H1 (cell line): ENCODE results near the gene PEX6. TPM values are rescaled to one million over a fixed set of nuclear protein-coding genes. Genes with fewer than 3 reads are reported as not detected.

Source experiments
- CTCF ChIA-PET: fragments of 300-600 bp; sonication (Branson Sonifier 250); formaldehyde crosslinking; loops from one replicate; lab custom pipeline; 2021; ENCODE audit not compliant: partially characterized antibody; lab: Charles Lee
- POLR2A ChIA-PET: fragments of 300-600 bp; sonication (Branson Sonifier 250); formaldehyde crosslinking; loops from one replicate; lab custom pipeline; 2021; ENCODE audit warnings: inconsistent platforms; ENCODE audit not compliant: partially characterized antibody; lab: Charles Lee
- DNase-seq, 2 experiments: peaks; one replicate each; pipeline versions ENCODE4 v3.0.0 to v3.0.0-alpha.2; 2010 to 2022; ENCODE audit warnings: low spot score in 2 of 2, low read depth in 1 of 2, mixed read lengths in 1 of 2
- FAIRE-seq: peaks from 2 replicates; lab custom pipeline; 2011; peaks lifted over from hg19 to GRCh38; lab: Jason Lieb, UNC
- H2AFZ ChIP-seq: 2 replicates; pipeline ENCODE4 v1.8.1; 2012; ENCODE audit warnings: low read length, inconsistent platforms
- H2AK5ac ChIP-seq: 2 replicates; pipeline ENCODE4 v1.6.1; 2013; ENCODE audit warnings: low read depth, low read length
- H2BK120ac ChIP-seq: replicated peaks from 2 replicates; pipeline ENCODE3; 2013; ENCODE audit warnings: low read depth, low read length, inconsistent platforms
- H2BK12ac ChIP-seq: 2 replicates; pipeline ENCODE4 v1.6.1; 2013; ENCODE audit warnings: low read depth, low read length
- H2BK15ac ChIP-seq: 2 replicates; pipeline ENCODE4 v1.6.1; 2013; ENCODE audit warnings: low read length
- H2BK20ac ChIP-seq: 2 replicates; pipeline ENCODE4 v1.6.1; 2013; ENCODE audit warnings: low read length
- H2BK5ac ChIP-seq: 2 replicates; pipeline ENCODE4 v1.6.1; 2013; ENCODE audit warnings: low read depth, low read length
- H3K14ac ChIP-seq: 2 replicates; pipeline ENCODE4 v1.6.1; 2013; ENCODE audit warnings: inconsistent platforms; ENCODE audit not compliant: insufficient read length
- H3K18ac ChIP-seq: 2 replicates; pipeline ENCODE4 v1.6.1; 2013; ENCODE audit warnings: low read length; ENCODE audit errors: extremely low read depth
- H3K23ac ChIP-seq: 2 replicates; pipeline ENCODE4 v1.6.1; 2013; ENCODE audit warnings: inconsistent platforms; ENCODE audit not compliant: insufficient read length
- H3K23me2 ChIP-seq: 2 replicates; pipeline ENCODE4 v1.6.1; 2013; ENCODE audit warnings: low read depth, low read length
- H3K27ac ChIP-seq: 2 replicates; pipeline ENCODE4 v1.6.1; 2011; ENCODE audit warnings: low read depth, low read length, inconsistent platforms
- H3K27me3 ChIP-seq, 4 experiments: replicated peaks in 1 of 4; 1 replicate in 1 of 4; 2 replicates in 3 of 4; pipeline versions ENCODE4 v1.6.1 to v1.8.1; 2011 to 2013; ENCODE audit warnings: low read length in 3 of 4, mild to moderate bottlenecking in 3 of 4, inconsistent platforms in 2 of 4, mixed read lengths in 2 of 4, moderate library complexity in 1 of 4; ENCODE audit not compliant: control insufficient read depth in 3 of 4, insufficient read depth in 3 of 4; ENCODE audit errors: extremely low read depth in 1 of 4
- H3K36me3 ChIP-seq, 4 experiments: 2 replicates each; pipeline versions ENCODE4 v1.6.1 to v1.8.1; 2011 to 2013; ENCODE audit warnings: mild to moderate bottlenecking in 4 of 4, low read length in 3 of 4, moderate library complexity in 2 of 4, control low read depth in 1 of 4, inconsistent platforms in 1 of 4; ENCODE audit not compliant: insufficient read depth in 4 of 4, control insufficient read depth in 2 of 4
- H3K4ac ChIP-seq: replicated peaks from 2 replicates; pipeline ENCODE3; 2013; ENCODE audit warnings: low read length, low read depth, mixed read lengths, inconsistent platforms; ENCODE audit not compliant: insufficient read length
- H3K4me1 ChIP-seq, 4 experiments: replicated peaks in 1 of 4; 1 replicate in 1 of 4; 2 replicates in 3 of 4; pipeline versions ENCODE4 v1.6.1 to v1.8.1; 2011 to 2013; ENCODE audit warnings: low read length in 3 of 4, inconsistent platforms in 2 of 4, mixed read lengths in 1 of 4; ENCODE audit not compliant: insufficient read depth in 4 of 4, control insufficient read depth in 3 of 4
- H3K4me2 ChIP-seq, 2 experiments: 2 replicates each; pipeline versions ENCODE4 v1.6.1 to v1.8.1; 2011 to 2013; ENCODE audit warnings: low read depth in 2 of 2, low read length in 2 of 2, control low read depth in 1 of 2, inconsistent platforms in 1 of 2, mild to moderate bottlenecking in 1 of 2; ENCODE audit not compliant: insufficient read depth in 1 of 2
- H3K4me3 ChIP-seq, 4 experiments: fragments of 200-600, 300-600 bp in 1 of 4; sonication (generic), shearing (Covaris generic), sonication (Bioruptor Twin) in 1 of 4; 2 replicates each; pipeline versions ENCODE4 v1.5.1 to v1.8.1; 2011 to 2016; ENCODE audit warnings: low read length in 4 of 4, low read depth in 3 of 4, control low read depth in 2 of 4, inconsistent platforms in 2 of 4, mild to moderate bottlenecking in 2 of 4, mixed read lengths in 1 of 4, moderate library complexity in 1 of 4; ENCODE audit not compliant: insufficient read depth in 2 of 4; ENCODE audit errors: extremely low read depth in 1 of 4
- H3K56ac ChIP-seq: replicated peaks from 2 replicates; pipeline ENCODE3; 2013; ENCODE audit warnings: low read depth, mild to moderate bottlenecking, mixed read lengths, low read length, inconsistent platforms; ENCODE audit not compliant: insufficient read length
- H3K79me1 ChIP-seq: 2 replicates; pipeline ENCODE4 v1.6.1; 2013; ENCODE audit warnings: low read depth, low read length, control low read depth
- H3K79me2 ChIP-seq, 2 experiments: 2 replicates each; pipeline versions ENCODE4 v1.6.1 to v1.8.1; 2012 to 2013; ENCODE audit warnings: low read length in 2 of 2, mild to moderate bottlenecking in 2 of 2, inconsistent platforms in 1 of 2; ENCODE audit not compliant: insufficient read depth in 2 of 2, control insufficient read depth in 1 of 2
- H3K9ac ChIP-seq, 4 experiments: replicated peaks in 1 of 4; 1 replicate in 1 of 4; 2 replicates in 3 of 4; pipeline versions ENCODE4 v1.6.1 to v1.8.1; 2011 to 2013; ENCODE audit warnings: low read depth in 3 of 4, low read length in 3 of 4, control low read depth in 2 of 4, mild to moderate bottlenecking in 2 of 4, moderate library complexity in 2 of 4, inconsistent platforms in 1 of 4; ENCODE audit errors: extremely low read depth in 1 of 4
- H3K9me3 ChIP-seq, 2 experiments: 2 replicates each; pipeline versions ENCODE4 v1.6.1 to v1.8.1; 2012 to 2013; ENCODE audit warnings: mild to moderate bottlenecking in 2 of 2, moderate library complexity in 2 of 2, control low read depth in 1 of 2, inconsistent platforms in 1 of 2, low read depth in 1 of 2, low read length in 1 of 2, mixed read lengths in 1 of 2; ENCODE audit not compliant: insufficient read depth in 2 of 2
- H4K20me1 ChIP-seq, 2 experiments: replicated peaks in 1 of 2; 2 replicates each; pipeline versions ENCODE3 to v1.8.1; 2011 to 2013; ENCODE audit warnings: inconsistent platforms in 2 of 2, low read length in 2 of 2, mild to moderate bottlenecking in 1 of 2; ENCODE audit not compliant: insufficient read depth in 2 of 2, control insufficient read depth in 1 of 2
- H4K5ac ChIP-seq: 2 replicates; pipeline ENCODE4 v1.6.1; 2013; ENCODE audit warnings: low read length, low read depth, mixed read lengths, inconsistent platforms; ENCODE audit not compliant: insufficient read length
- H4K8ac ChIP-seq: 2 replicates; pipeline ENCODE4 v1.8.0; 2013; ENCODE audit warnings: mild to moderate bottlenecking, moderate library complexity, low read length, inconsistent platforms; ENCODE audit not compliant: insufficient read depth; ENCODE audit errors: extremely low read depth
- H4K91ac ChIP-seq: replicated peaks from 2 replicates; pipeline ENCODE3; 2013; ENCODE audit warnings: low read length, mixed read lengths, inconsistent platforms; ENCODE audit not compliant: insufficient read length
- JUND ChIP-seq: IDR thresholded peaks from 2 replicates; pipeline ENCODE4 v1.6.1; 2011; ENCODE audit warnings: mild to moderate bottlenecking, improper control_type of control experiment, low read length
- SP2 ChIP-seq: IDR thresholded peaks from 2 replicates; pipeline ENCODE4 v1.6.1; 2012; ENCODE audit warnings: mild to moderate bottlenecking, low read length, inconsistent platforms
- SRF ChIP-seq: IDR thresholded peaks from 2 replicates; pipeline ENCODE4 v1.6.1; 2011; ENCODE audit warnings: mild to moderate bottlenecking, low read depth, low read length, moderate library complexity
- TAF7 ChIP-seq: optimal IDR thresholded peaks from 2 replicates; pipeline ENCODE3; 2011; ENCODE audit warnings: low read depth, mild to moderate bottlenecking, inconsistent platforms, low read length, moderate library complexity, borderline replicate concordance
- YY1 ChIP-seq: IDR thresholded peaks from 2 replicates; pipeline ENCODE4 v1.6.1; 2011; ENCODE audit warnings: low read depth, mild to moderate bottlenecking, low read length
- WGBS, 2 experiments: shearing (Covaris generic) in 1 of 2; methylation state at CpG; one replicate each; pipeline versions ENCODE4 v1.1.6 to v1.1.7; 2013 to 2015; ENCODE audit warnings: low lambda C conversion rate in 2 of 2, mixed read lengths in 2 of 2, inconsistent platforms in 1 of 2, low coverage in 1 of 2, missing lambda C conversion rate in 1 of 2; ENCODE audit not compliant: insufficient replicate concordance in 2 of 2, insufficient coverage in 1 of 2, insufficient read length in 1 of 2; ENCODE audit errors: extremely low coverage in 1 of 2, missing lambda C conversion rate in 1 of 2; 5-methylcytosine and 5-hydroxymethylcytosine counted together
- polyA plus RNA-seq, 7 experiments: library from polyadenylated mRNA; depleted of rRNA in 3 of 7; stranded (reverse) in 5 of 7; unstranded in 2 of 7; fragments of >200 nt in 5 of 7; fragments of 200-250 nt in 2 of 7; gene quantifications; 1 replicate in 5 of 7; 2 replicates in 1 of 7; 4 replicates in 1 of 7; pipeline versions ENCODE4 v1.2.1 to v1.2.3, GENCODE V29; 2011 to 2013; ENCODE audit warnings: missing spikeins in 2 of 7, mixed read lengths in 2 of 7
- total RNA-seq: library from RNA; stranded (reverse); fragmentation: NEBNext Ultra II Directional; extraction: Animal tissue kit (Norgen Biotek cat#: 25700); gene quantifications from 2 replicates; pipeline ENCODE4 v1.2.1, GENCODE V29; 2021

The PEX6 gene
- total and polyA plus RNA-seq, 2 of the 8 experiments (the other 6 are each of a cell fraction or from before 2014, with no cell fraction given), result 6.4 to 12.5 TPM

DNA sequence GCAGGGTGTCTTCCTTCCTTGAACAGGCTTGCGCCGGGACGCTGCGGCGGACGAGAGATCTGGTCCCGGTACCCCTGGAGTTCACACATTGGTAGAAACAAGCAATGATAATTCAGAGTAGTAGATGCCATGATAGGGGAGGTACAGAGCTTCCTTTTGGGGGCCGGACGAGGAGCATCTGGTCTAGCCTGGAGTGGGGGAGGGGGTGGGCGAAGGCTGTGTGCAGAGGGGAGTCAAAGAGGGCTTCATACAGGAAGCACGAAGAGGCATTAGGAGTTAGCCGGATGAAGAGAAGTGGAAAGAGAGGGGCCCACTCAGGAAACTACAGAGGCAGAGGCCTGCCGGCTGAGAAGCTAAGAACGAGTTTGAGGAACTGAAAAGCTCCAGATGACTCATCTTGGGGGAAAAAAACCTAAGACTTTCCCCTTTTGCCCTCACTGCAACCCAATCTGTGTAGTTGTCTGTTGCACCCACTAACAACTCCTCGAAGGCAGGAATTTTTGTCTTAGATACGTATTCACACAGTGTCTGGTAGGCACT, 49.1 kb downstream of the PEX6 start:
- DNase-seq (no peak), FAIRE-seq (no peak)
- Histone ChIP-seq H3K9me3 (no peaks in the 10 kb centered on the region), H4K91ac (peak overlapping the region; percentile 37), H2BK15ac (no peak overlapping the region), H3K9ac (peak overlapping the region; percentile 73 to 87 (median 82)), H3K36me3 (peaks cover 0 to 18% (median 7%) of the 10 kb centered on the region in 4 experiments; a peak in 7 of 8 replicates), H3K18ac (peak overlapping the region; percentile 84), H3K27ac (peak overlapping the region; percentile 76), H3K4ac (peak overlapping the region; percentile 97), H3K4me1 (peaks cover 0 to 10% (median 3%) of the 10 kb centered on the region in 4 experiments; a peak in 4 of 7 replicates), H2AFZ (no peak overlapping the region), H3K4me2 (peak overlapping the region; percentile 78 to 98), H3K23ac (no peak overlapping the region), H2BK120ac (peak overlapping the region; percentile 26), H2BK5ac (peak overlapping the region; percentile 96), H4K20me1 (peaks cover 0 to 3% of the 10 kb centered on the region in 2 experiments), H2BK12ac (peak overlapping the region; percentile 33; the same call in 1 of the 2 replicates), H2AK5ac (0 out of 2 replicates have a peak overlapping the region, but pooled peaks have one; percentile 33), H3K56ac (peak overlapping the region; percentile 88), H3K27me3 (no peaks in the 10 kb centered on the region), H3K4me3 (peak overlapping the region; percentile 61 to 82 (median 75)), H3K79me2 (peaks cover 0 to 44% of the 10 kb centered on the region in 2 experiments; a peak in 3 of 4 replicates), H3K79me1 (peaks cover 13% of the 10 kb centered on the region; the same call in 1 of the 2 replicates), H3K14ac (no peak overlapping the region), H3K23me2 (peaks cover 8% of the 10 kb centered on the region), H2BK20ac (no peak overlapping the region), H4K5ac (peak overlapping the region; percentile 46), H4K8ac (peak overlapping the region; percentile 87; the same call in 1 of the 2 replicates)
- WGBS, 2 experiments, result 0% methylated on average over 16 of the region's 16 CpGs; no CpG with 5 or more reads in 1 of the 2 experiments
- ChIA-PET POLR2A (interaction anchor here (0.5 to 6.7 kb wide), 38 partner anchors 9 to 462 kb away, joined by 3 to 81 read pairs (median 4); partner anchors contain the start of genes CUL7, GNMT, KLC4 and KLHDC3), CTCF (interaction anchor here (1.0 to 2.9 kb wide), 7 partner anchors 18 to 83 kb away, joined by 3 to 21 read pairs (median 6); partner anchors contain the start of gene GNMT)
- no peak for TF ChIP-seq SRF
- no peak for TF ChIP-seq SP2
- TF ChIP-seq JUND, result no peak
- TF ChIP-seq TAF7, result peak; percentile 45
- no peak for TF ChIP-seq YY1
